Measurements from ENCODE around the gene TACR3. TPM values are rescaled to one million over a fixed set of nuclear protein-coding genes. Genes with fewer than 3 reads are reported as not detected.
"Not testable (repeated sequence)": the region's sequence is repeated elsewhere in the genome, so short reads cannot be mapped to it uniquely, and the experiment has no call there.

TACR3 gene
- total RNA-seq, 2 experiments from 2014 or later: not detected

DNA sequence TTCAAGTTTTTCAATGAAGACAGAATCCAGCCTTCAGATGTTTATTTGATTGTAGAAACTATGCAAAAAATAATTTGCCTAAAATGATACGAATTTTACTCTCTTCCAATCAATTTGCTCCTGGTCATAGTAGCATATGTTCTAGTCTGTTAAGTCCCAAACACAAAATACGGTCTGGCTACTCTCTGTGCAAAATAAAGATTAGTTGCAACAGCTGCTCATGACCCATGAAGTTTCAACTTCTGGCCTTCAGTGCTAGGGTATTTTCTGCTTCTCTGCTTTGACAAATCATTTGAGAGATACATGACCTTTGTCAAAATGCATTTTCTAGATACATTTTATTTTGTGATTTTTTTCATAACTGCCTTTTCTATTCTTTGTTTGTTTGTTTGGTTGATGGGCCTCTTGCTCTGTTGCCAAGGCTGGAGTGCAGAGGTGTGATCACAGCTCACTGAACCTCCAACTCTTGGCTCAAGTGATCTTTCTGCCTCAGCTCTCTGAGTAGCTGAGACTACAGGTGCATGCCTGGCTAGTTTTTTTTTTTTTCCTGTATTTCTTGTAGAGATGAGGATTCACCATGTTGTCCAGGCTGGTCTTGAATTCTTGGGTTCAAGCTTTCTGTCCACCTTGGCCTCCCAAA, 55.2 kb downstream of the TACR3 start:
- no peak for ATAC-seq
- H3K27ac Mint-ChIP-seq: no peak overlapping the region
- intact Hi-C loops (cut with DNase I, micrococcal nuclease): no loop called here
- H3K36me3 Mint-ChIP-seq (ENCODE audit: low read depth): no peaks in the 10 kb centered on the region
- no peak for DNase-seq
- no peak overlapping the region for H3K4me3 Mint-ChIP-seq
- H3K27me3 Mint-ChIP-seq: no peaks in the 10 kb centered on the region
- ChIA-PET CTCF (interaction anchor here (1.9 kb wide), 1 partner anchor 10 kb away, joined by 6 read pairs; no protein-coding TSS in a partner anchor), POLR2A (no interaction called here)
- H3K4me1 Mint-ChIP-seq: no peaks in the 10 kb centered on the region
- H3K9me3 Mint-ChIP-seq (ENCODE audit: low read depth): no peaks in the 10 kb centered on the region

GRCh38 chr4:103648541-103648940, 71.2 kb downstream of the TACR3 start:
- H3K4me3 Mint-ChIP-seq: no peak overlapping the region
- DNase-seq: no peak
- H3K27ac Mint-ChIP-seq: no peak overlapping the region
- POLR2A ChIA-PET: no interaction called here
- CTCF ChIA-PET: no interaction called here
- ATAC-seq: no peak
- H3K27me3 Mint-ChIP-seq: no peaks in the 10 kb centered on the region
- H3K36me3 Mint-ChIP-seq (ENCODE audit: low read depth): no peaks in the 10 kb centered on the region
- peaks cover 2% of the 10 kb centered on the region for H3K9me3 Mint-ChIP-seq (ENCODE audit: low read depth)
- H3K4me1 Mint-ChIP-seq: no peaks in the 10 kb centered on the region
- intact Hi-C loops (cut with DNase I, micrococcal nuclease): no loop called here

GRCh38 chr4:103645991-103646390, 73.8 kb downstream of the TACR3 start:
- DNase-seq (no peak), ATAC-seq (no peak)
- Mint-ChIP-seq H3K36me3 (ENCODE audit: low read depth) (no peaks in the 10 kb centered on the region), H3K27ac (no peak overlapping the region), H3K27me3 (no peaks in the 10 kb centered on the region), H3K4me3 (no peak overlapping the region), H3K9me3 (ENCODE audit: low read depth) (peaks cover 5% of the 10 kb centered on the region), H3K4me1 (no peaks in the 10 kb centered on the region)
- ChIA-PET POLR2A (no interaction called here), CTCF (no interaction called here)
- intact Hi-C loops (cut with DNase I, micrococcal nuclease): no loop called here

GRCh38 chr4:103634236-103634635, 85.5 kb downstream of the TACR3 start:
- ATAC-seq (no peak), DNase-seq (no peak)
- CTCF ChIA-PET: interaction anchor here (1.2 kb wide), 1 partner anchor 10 kb away, joined by 4 read pairs; no protein-coding TSS in a partner anchor
- Mint-ChIP-seq H3K27ac (no peak overlapping the region), H3K4me1 (no peaks in the 10 kb centered on the region), H3K9me3 (ENCODE audit: low read depth) (no peaks in the 10 kb centered on the region), H3K36me3 (ENCODE audit: low read depth) (no peaks in the 10 kb centered on the region), H3K27me3 (no peaks in the 10 kb centered on the region), H3K4me3 (no peak overlapping the region)
- intact Hi-C loops (cut with DNase I, micrococcal nuclease): no loop called here
- POLR2A ChIA-PET: no interaction called here

DNA sequence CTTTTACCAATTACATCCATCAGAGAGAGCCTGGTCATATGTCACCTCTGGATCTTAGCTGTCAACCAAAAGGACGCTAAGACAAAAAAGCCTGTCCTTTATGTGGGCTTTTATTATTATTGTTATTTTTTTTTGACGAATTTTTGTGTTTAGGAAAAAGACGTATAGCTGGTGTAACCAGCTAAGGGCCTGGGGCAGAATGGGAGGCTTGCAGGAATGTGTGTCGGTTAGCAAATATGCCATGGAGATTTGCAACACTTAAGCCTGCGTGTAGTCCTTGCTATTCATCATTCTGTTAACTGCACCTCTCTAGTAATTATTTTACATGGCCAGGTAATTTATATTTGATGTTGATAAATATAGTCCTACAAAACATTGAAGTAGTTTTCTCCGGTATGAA, 93.5 kb downstream of the TACR3 start:
- POLR2A ChIA-PET: no interaction called here
- ATAC-seq: no peak
- CTCF ChIA-PET: no interaction called here

DNA sequence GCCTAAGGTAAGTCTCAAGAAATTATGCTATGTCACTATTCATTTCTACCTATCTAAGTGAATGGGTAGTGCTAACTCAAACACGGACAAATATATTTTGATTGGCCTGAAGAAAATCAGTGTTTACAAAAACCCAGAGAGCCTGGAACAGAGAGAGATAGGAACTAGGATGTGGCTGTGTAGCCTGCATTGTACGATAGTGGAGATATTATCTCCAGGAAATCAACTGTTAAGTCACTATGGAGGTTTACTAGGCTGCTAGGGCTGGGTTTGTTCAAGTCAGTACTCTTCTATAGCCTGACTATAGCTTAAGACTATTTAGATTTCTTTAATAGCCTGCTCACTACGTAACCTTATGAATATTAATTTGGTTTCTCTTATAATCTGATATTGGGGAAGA, 127.9 kb downstream of the TACR3 start:
- ATAC-seq: no peak
- Mint-ChIP-seq H3K27me3 (no peaks in the 10 kb centered on the region), H3K36me3 (ENCODE audit: low read depth) (no peaks in the 10 kb centered on the region), H3K27ac (no peak overlapping the region), H3K4me1 (no peaks in the 10 kb centered on the region), H3K4me3 (no peak overlapping the region), H3K9me3 (ENCODE audit: low read depth) (peaks cover 3% of the 10 kb centered on the region)
- ChIA-PET CTCF (no interaction called here), POLR2A (no interaction called here)
- intact Hi-C loops (cut with DNase I, micrococcal nuclease): no loop called here
- no peak for DNase-seq

More for the DNA sequence above, 93.5 kb downstream of the TACR3 start:
- intact Hi-C loops (cut with DNase I, micrococcal nuclease): no loop called here
- Mint-ChIP-seq H3K4me3 (no peak overlapping the region), H3K27me3 (no peaks in the 10 kb centered on the region), H3K9me3 (ENCODE audit: low read depth) (peaks cover 1% of the 10 kb centered on the region), H3K27ac (no peak overlapping the region), H3K4me1 (no peaks in the 10 kb centered on the region), H3K36me3 (ENCODE audit: low read depth) (no peaks in the 10 kb centered on the region)
- DNase-seq: no peak

DNA sequence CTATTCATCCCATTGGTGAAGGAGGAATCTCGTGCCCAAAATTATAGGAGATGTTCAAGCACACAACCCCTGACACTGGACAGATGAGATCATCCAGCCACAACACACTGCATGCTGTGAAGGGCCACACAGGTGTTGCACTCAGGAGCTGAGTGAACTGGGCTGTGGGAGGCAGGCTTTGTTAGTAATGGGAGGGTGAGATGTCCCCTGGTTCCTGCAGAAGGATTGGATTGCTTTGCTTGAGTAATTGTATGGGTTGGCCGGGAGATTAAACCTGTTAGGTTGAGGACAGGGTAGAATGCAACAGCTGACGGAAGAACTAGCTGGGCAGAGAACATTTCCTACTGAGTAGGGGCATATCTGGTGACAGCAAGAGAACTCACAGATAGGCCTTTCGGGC, 152.2 kb downstream of the TACR3 start:
- Mint-ChIP-seq H3K4me1 (no peaks in the 10 kb centered on the region), H3K4me3 (no peak overlapping the region), H3K27me3 (no peaks in the 10 kb centered on the region), H3K9me3 (ENCODE audit: low read depth) (no peaks in the 10 kb centered on the region), H3K27ac (no peak overlapping the region), H3K36me3 (ENCODE audit: low read depth) (no peaks in the 10 kb centered on the region)
- no peak for DNase-seq
- ATAC-seq: no peak
- POLR2A ChIA-PET: no interaction called here
- intact Hi-C loops (cut with DNase I, micrococcal nuclease): no loop called here
- CTCF ChIA-PET: no interaction called here

- DNase-seq; H3K9me3 Mint-ChIP-seq (ENCODE audit: low read depth); H3K4me3 Mint-ChIP-seq; H3K4me1 Mint-ChIP-seq; H3K36me3 Mint-ChIP-seq (ENCODE audit: low read depth); H3K27me3 Mint-ChIP-seq; H3K27ac Mint-ChIP-seq; POLR2A ChIA-PET; intact Hi-C loops (cut with DNase I, micrococcal nuclease); ATAC-seq: not testable (repeated sequence)
- CTCF ChIA-PET: interaction anchor here (1.3 kb wide), 1 partner anchor 10 kb away, joined by 3 read pairs; no protein-coding TSS in a partner anchor
Measured at GRCh38 chr4:103559178-103559577, 160.6 kb downstream of the TACR3 start.

Data from activated CD4-positive, alpha-beta T cell treated with anti-CD3 and anti-CD28 coated beads for 36 hours (primary cell).